ENCODE data around the gene HSPBP1.

The HSPBP1 gene

GRCh38 chr19:55299991-55300390 is 20.1 kb upstream of the HSPBP1 start:
- Histone ChIP-seq H3K36me3 (ENCODE audit: control insufficient read depth in 2 of 2, insufficient read depth in 1 of 2, low read length in 2 of 2) (peaks cover 11 to 51% of the 10 kb centered on the region in 2 experiments; a peak in 2 of 3 replicates), H3K27ac (ENCODE audit: extremely low read depth, low read depth, low read length) (no peak overlapping the region), H3K4me1 (ENCODE audit: control insufficient read depth, insufficient read depth, low read length) (peaks cover 3% of the 10 kb centered on the region; the same call in 1 of the 2 replicates), H3K9me3 (ENCODE audit: control insufficient read depth, insufficient read depth, low read depth, low read length) (no peaks in the 10 kb centered on the region), H3K4me3 (ENCODE audit: low read depth, low read length) (no peak overlapping the region)
- POLR2A ChIA-PET, result interaction anchor here (1.6 kb wide), 1 partner anchor 39 kb away, joined by 9 read pairs; the partner anchor contains the start of gene KMT5C
- CTCF ChIA-PET, result interaction anchor here (0.7 to 4.1 kb wide), 4 partner anchors 8 to 49 kb away, joined by 3 to 62 read pairs (median 12); partner anchors contain the start of gene KMT5C
- TF ChIP-seq PRDM1 (tag by site-specific recombination; IDR thresholded peaks at IDR 0.05) (no peak), ZNF670 (tag by site-specific recombination; IDR thresholded peaks at IDR 0.05; ENCODE audit: low read depth) (no peak), ZBTB21 (tag by site-specific recombination; IDR thresholded peaks at IDR 0.05) (no peak), PRDM4 (tag by site-specific recombination; IDR thresholded peaks at IDR 0.05) (no peak)

GRCh38 chr19:55297267-55297666 is 17.4 kb upstream of the HSPBP1 start:
- Histone ChIP-seq H3K4me3 (ENCODE audit: low read depth, low read length) (no peak overlapping the region), H3K27ac (ENCODE audit: extremely low read depth, low read depth, low read length) (no peak overlapping the region), H3K4me1 (ENCODE audit: control insufficient read depth, insufficient read depth, low read length) (peaks cover 3% of the 10 kb centered on the region; the same call in 1 of the 2 replicates), H3K36me3 (ENCODE audit: control insufficient read depth in 2 of 2, insufficient read depth in 1 of 2, low read length in 2 of 2) (peaks cover 21 to 43% of the 10 kb centered on the region in 2 experiments; a peak in 2 of 3 replicates), H3K9me3 (ENCODE audit: control insufficient read depth, insufficient read depth, low read depth, low read length) (no peaks in the 10 kb centered on the region)
- CTCF ChIA-PET, result interaction anchor here (1.7 kb wide), 1 partner anchor 207 kb away, joined by 5 read pairs; no protein-coding TSS in a partner anchor
- 0 out of 2 replicates have a peak, but pooled peaks have one; percentile 23 for TF ChIP-seq ZNF623 (tag by site-specific recombination; IDR thresholded peaks at IDR 0.05)
- no peak for TF ChIP-seq YY2 (tag by site-specific recombination; IDR thresholded peaks at IDR 0.05)
- POLR2A ChIA-PET, result no interaction called here

GRCh38 chr19:55289117-55289796 is 9.3 kb upstream of the HSPBP1 start:
- Histone ChIP-seq H3K9me3 (ENCODE audit: control insufficient read depth, insufficient read depth, low read depth, low read length) (no peaks in the 10 kb centered on the region), H3K36me3 (ENCODE audit: control insufficient read depth in 2 of 2, insufficient read depth in 1 of 2, low read length in 2 of 2) (peaks cover 25 to 41% of the 10 kb centered on the region in 2 experiments; a peak in 2 of 3 replicates), H3K27ac (ENCODE audit: extremely low read depth, low read depth, low read length) (no peak overlapping the region), H3K4me3 (ENCODE audit: low read depth, low read length) (no peak overlapping the region), H3K4me1 (ENCODE audit: control insufficient read depth, insufficient read depth, low read length) (no peaks in the 10 kb centered on the region)
- POLR2A ChIA-PET, result no interaction called here
- CTCF ChIA-PET, result interaction anchor here (0.5 to 2.4 kb wide), 3 partner anchors 12 to 129 kb away, joined by 4 to 10 read pairs (median 4); no protein-coding TSS in a partner anchor
- TF ChIP-seq EGR2 (tag by site-specific recombination; IDR thresholded peaks at IDR 0.05; ENCODE audit: low read depth), result peak; percentile 45; the same call in 1 of the 2 replicates
- TF ChIP-seq OSR2 (tag by site-specific recombination; IDR thresholded peaks at IDR 0.05), result no peak
- TF ChIP-seq ZNF513 (tag by site-specific recombination; IDR thresholded peaks at IDR 0.05), result no peak
- TF ChIP-seq ZNF433 (tag by site-specific recombination; IDR thresholded peaks at IDR 0.05; ENCODE audit: low read depth), result no peak
- TF ChIP-seq ZNF175 (tag by site-specific recombination; IDR thresholded peaks at IDR 0.05), result no peak
- no peak for TF ChIP-seq ZNF585B (tag by site-specific recombination; IDR thresholded peaks at IDR 0.05)
- no peak for TF ChIP-seq ZNF157 (tag by site-specific recombination; IDR thresholded peaks at IDR 0.05)
- TF ChIP-seq ZNF624 (tag by site-specific recombination; IDR thresholded peaks at IDR 0.05), result no peak
- no peak for TF ChIP-seq ZNF426 (tag by site-specific recombination; IDR thresholded peaks at IDR 0.05)
- TF ChIP-seq ZNF544 (tag by site-specific recombination; IDR thresholded peaks at IDR 0.05), result no peak
- no peak for TF ChIP-seq ZNF148 (tag by site-specific recombination; IDR thresholded peaks at IDR 0.05; ENCODE audit: borderline replicate concordance)
- no peak for TF ChIP-seq MZF1 (tag by site-specific recombination; IDR thresholded peaks at IDR 0.05; ENCODE audit: borderline replicate concordance)
- no peak for TF ChIP-seq GLIS1 (tag by site-specific recombination; IDR thresholded peaks at IDR 0.05)
- no peak for TF ChIP-seq FEZF1 (tag by site-specific recombination; IDR thresholded peaks at IDR 0.05)

Data from HEK293 (cell line).